HCT116 (cell line): Measurements from ENCODE around the gene ERVFRD-1.

Experiments used
- FOSL1 ChIP-seq: IDR thresholded peaks from 2 replicates; pipeline ENCODE4 v1.6.1; 2012; ENCODE audit warnings: low read depth
- POLR2A ChIP-seq: IDR thresholded peaks from 2 replicates; pipeline ENCODE4 v1.7.0; 2011; ENCODE audit warnings: borderline replicate concordance; ENCODE audit not compliant: insufficient read depth, insufficient read length; ENCODE audit errors: extremely low read depth
- TF ChIP-seq, protein P1 (sequence below): IDR thresholded peaks from 2 replicates; pipeline ENCODE4 v1.6.1; 2012
- TF ChIP-seq, protein P2 (sequence below), 3 experiments: fragments of 200-600 bp in 1 of 3; sonication (generic) in 1 of 3; IDR thresholded peaks in 2 of 3; conservative IDR thresholded peaks in 1 of 3; 2 replicates each; pipeline ENCODE4 v1.5.1; 2012 to 2017; ENCODE audit warnings: low read depth in 2 of 3, low read length in 2 of 3, antibody characterized with exemption in 1 of 3, borderline replicate concordance in 1 of 3, control low read depth in 1 of 3, mild to moderate bottlenecking in 1 of 3, mixed read lengths in 1 of 3, mixed run types in 1 of 3, moderate library complexity in 1 of 3; ENCODE audit not compliant: insufficient read depth in 1 of 3

DNA sequence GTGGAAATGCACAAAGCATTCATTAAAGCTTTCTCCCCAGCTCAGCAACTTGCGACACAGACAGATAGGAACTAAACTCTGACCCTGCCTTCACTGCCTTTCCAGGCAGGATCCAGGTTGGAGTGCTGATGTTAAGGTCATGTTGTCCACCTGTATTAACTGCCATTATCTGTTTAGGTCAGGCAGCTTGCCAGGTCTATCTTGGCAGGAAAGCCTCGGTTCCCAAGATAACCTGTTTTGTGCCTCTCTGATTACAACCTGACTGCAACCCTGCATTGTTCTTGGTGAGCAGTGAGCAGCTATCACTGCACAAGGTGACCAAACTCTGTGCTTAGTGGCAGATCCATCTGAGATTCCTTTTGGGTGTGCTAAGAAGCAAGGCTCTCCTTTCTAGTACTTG is 44.2 kb downstream of the ERVFRD-1 start:
- TF ChIP-seq, protein P1, sequence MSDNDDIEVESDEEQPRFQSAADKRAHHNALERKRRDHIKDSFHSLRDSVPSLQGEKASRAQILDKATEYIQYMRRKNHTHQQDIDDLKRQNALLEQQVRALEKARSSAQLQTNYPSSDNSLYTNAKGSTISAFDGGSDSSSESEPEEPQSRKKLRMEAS = no peak
- TF ChIP-seq POLR2A = no peak
- TF ChIP-seq, protein P2, sequence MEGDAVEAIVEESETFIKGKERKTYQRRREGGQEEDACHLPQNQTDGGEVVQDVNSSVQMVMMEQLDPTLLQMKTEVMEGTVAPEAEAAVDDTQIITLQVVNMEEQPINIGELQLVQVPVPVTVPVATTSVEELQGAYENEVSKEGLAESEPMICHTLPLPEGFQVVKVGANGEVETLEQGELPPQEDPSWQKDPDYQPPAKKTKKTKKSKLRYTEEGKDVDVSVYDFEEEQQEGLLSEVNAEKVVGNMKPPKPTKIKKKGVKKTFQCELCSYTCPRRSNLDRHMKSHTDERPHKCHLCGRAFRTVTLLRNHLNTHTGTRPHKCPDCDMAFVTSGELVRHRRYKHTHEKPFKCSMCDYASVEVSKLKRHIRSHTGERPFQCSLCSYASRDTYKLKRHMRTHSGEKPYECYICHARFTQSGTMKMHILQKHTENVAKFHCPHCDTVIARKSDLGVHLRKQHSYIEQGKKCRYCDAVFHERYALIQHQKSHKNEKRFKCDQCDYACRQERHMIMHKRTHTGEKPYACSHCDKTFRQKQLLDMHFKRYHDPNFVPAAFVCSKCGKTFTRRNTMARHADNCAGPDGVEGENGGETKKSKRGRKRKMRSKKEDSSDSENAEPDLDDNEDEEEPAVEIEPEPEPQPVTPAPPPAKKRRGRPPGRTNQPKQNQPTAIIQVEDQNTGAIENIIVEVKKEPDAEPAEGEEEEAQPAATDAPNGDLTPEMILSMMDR (IDR thresholded peaks at IDR 0.05 in 2 of 3, conservative IDR thresholded peaks at IDR 0.05 in 1 of 3; ENCODE audit: borderline replicate concordance in 1 of 3, insufficient read depth in 1 of 3, low read depth in 2 of 3, low read length in 2 of 3) = no peak
- TF ChIP-seq FOSL1 = no peak
